ENCODE results near the gene FKBP1B.

FKBP1B gene

DNA sequence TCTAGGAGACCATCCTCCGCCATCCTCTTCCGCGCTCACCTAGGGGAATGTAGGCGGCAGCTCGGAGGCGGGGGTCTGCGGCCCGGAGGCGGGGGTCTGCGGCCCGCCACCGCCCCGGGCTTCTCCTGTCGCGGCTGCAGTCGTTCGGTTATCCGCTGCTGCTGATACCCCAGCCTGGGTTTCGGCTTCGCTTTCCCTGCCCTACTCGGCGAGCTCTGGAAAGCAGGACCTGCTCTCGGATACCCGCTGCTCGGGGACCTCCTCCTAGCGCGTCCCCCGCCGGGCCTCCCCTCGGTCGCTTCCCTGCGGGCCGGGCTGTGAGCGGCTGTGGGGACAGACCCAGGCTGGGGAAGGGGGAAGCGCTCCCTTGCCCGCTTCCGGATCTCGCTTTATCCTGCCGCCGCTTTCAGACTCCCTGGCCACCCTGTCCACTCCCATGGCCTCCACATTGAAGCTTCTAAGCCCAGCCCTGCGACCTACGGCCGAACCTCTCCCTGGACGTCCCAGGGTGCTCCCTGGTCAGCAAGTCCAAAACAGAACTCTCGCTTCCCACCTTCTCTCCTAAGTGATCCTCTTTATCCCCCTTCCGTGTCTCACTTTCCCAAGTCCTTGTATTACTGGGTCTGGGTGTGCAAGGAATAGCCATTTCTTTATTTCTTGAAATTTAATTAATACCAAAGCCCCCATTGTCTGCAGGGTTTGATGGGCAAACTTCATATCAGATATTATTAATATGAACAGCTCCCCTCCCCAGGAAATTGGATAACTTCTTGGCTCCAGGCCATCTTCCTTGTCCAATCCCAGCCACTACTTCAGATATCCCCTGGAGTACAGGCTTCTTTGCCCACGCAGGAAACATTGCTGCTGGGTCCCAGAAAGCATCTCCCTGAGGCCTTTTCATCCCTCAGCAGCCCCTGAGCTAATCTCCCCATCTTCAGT lies 769 bp downstream of the FKBP1B start:
- H3K4me3 ChIP-seq (ENCODE audit: low read depth, low read length): no peak overlapping the region
- no peak for DNase-seq
- H3K27ac ChIP-seq: no peak overlapping the region
- TF ChIP-seq, protein P1, sequence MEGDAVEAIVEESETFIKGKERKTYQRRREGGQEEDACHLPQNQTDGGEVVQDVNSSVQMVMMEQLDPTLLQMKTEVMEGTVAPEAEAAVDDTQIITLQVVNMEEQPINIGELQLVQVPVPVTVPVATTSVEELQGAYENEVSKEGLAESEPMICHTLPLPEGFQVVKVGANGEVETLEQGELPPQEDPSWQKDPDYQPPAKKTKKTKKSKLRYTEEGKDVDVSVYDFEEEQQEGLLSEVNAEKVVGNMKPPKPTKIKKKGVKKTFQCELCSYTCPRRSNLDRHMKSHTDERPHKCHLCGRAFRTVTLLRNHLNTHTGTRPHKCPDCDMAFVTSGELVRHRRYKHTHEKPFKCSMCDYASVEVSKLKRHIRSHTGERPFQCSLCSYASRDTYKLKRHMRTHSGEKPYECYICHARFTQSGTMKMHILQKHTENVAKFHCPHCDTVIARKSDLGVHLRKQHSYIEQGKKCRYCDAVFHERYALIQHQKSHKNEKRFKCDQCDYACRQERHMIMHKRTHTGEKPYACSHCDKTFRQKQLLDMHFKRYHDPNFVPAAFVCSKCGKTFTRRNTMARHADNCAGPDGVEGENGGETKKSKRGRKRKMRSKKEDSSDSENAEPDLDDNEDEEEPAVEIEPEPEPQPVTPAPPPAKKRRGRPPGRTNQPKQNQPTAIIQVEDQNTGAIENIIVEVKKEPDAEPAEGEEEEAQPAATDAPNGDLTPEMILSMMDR (IDR thresholded peaks at IDR 0.05; ENCODE audit: low read depth, low read length): no peak
- no peaks in the 10 kb centered on the region for H3K27me3 ChIP-seq (ENCODE audit: insufficient read depth, low read depth, severe bottlenecking)
- H3K9me3 ChIP-seq (ENCODE audit: severe bottlenecking): no peaks in the 10 kb centered on the region
- no peaks in the 10 kb centered on the region for H3K36me3 ChIP-seq

DNA sequence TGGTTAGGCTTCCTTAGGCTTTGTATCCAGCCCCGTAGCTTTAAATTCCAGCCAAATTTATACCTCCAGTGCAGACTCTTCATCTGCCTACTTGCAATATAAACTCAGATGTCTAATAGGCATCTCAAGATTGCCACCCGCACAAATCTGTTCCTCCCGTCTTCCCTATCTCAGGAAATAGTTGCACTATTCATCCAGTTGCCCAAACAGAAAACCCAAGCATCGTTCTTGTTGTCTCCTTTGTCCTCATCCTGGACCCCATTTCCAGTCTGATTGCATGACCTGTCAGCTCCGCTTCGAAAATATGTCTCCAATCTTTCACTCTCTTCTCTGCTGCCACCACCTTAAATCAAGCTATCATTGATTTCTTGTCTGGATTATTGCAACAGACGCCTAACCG lies 2.3 kb downstream of the FKBP1B start:
- no peak overlapping the region for H3K27ac ChIP-seq
- H3K36me3 ChIP-seq: no peaks in the 10 kb centered on the region
- TF ChIP-seq, protein P1 (IDR thresholded peaks at IDR 0.05; ENCODE audit: low read depth, low read length): no peak
- DNase-seq: no peak
- peaks cover 3% of the 10 kb centered on the region for H3K9me3 ChIP-seq (ENCODE audit: severe bottlenecking)
- no peak overlapping the region for H3K4me3 ChIP-seq (ENCODE audit: low read depth, low read length)
- H3K27me3 ChIP-seq (ENCODE audit: insufficient read depth, low read depth, severe bottlenecking): no peaks in the 10 kb centered on the region

DNA sequence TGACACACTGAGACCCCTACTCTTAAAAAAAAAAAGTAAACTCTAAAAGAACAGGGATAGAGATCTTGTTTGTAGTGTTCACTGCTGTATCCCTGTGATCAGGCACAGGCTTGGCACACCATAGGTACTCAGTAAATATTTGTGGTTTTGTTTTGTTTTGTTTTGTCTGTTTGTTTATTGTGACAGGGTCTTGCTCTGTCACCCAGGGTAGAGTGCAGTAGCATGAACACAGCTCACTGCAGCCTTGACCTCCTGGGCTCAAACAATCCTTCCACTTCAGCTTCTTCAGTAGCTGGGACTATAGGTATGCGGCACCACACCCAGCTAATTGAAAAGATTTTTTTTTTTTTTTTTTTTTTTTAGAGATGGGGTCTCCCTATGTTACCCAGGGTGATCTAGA lies 3.4 kb downstream of the FKBP1B start:
- Histone ChIP-seq H3K27me3 (ENCODE audit: insufficient read depth, low read depth, severe bottlenecking) (no peaks in the 10 kb centered on the region), H3K36me3 (no peaks in the 10 kb centered on the region), H3K4me3 (ENCODE audit: low read depth, low read length) (no peak overlapping the region), H3K27ac (no peak overlapping the region), H3K9me3 (ENCODE audit: severe bottlenecking) (peaks cover 3% of the 10 kb centered on the region)
- no peak for DNase-seq
- TF ChIP-seq, protein P1 (IDR thresholded peaks at IDR 0.05; ENCODE audit: low read depth, low read length): no peak

DNA sequence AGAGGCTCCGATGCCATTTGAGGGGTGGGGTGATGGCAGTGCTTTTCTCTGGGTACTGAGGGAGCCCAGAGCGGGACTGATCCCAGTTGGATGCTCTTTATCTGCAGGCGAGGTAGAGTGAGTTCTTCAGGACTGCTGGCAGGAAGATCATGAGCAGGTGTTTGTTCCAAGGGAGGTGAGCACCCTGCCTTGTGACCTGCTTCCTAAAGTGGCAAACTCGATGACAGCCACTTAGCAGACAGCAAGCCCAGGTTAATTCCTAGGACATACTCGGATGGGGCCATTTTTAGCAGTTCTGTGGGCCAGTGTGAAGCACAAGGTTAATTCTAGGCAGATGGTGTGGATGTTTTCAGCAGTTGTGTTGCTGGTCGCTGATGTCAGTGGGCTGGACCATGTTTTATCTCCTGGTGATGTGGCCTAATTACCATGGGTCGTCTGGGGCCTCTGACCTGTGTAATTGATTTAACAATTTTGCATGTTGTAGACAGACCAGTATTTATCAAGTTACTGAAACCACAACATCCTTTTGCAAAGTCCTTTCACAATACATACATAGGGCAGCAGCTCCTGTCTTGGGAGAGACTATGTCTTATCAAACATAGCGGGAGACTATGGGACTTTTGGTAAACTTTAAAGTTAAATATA lies 4.9 kb downstream of the FKBP1B start:
- Histone ChIP-seq H3K4me3 (ENCODE audit: low read depth, low read length) (no peak overlapping the region), H3K36me3 (no peaks in the 10 kb centered on the region), H3K9me3 (ENCODE audit: severe bottlenecking) (peaks cover 3% of the 10 kb centered on the region), H3K27me3 (ENCODE audit: insufficient read depth, low read depth, severe bottlenecking) (no peaks in the 10 kb centered on the region), H3K27ac (peak overlapping the region; percentile 14; the same call in 1 of the 2 replicates)
- peak; percentile 23 for DNase-seq
- TF ChIP-seq, protein P1 (IDR thresholded peaks at IDR 0.05; ENCODE audit: low read depth, low read length): no peak

DNA sequence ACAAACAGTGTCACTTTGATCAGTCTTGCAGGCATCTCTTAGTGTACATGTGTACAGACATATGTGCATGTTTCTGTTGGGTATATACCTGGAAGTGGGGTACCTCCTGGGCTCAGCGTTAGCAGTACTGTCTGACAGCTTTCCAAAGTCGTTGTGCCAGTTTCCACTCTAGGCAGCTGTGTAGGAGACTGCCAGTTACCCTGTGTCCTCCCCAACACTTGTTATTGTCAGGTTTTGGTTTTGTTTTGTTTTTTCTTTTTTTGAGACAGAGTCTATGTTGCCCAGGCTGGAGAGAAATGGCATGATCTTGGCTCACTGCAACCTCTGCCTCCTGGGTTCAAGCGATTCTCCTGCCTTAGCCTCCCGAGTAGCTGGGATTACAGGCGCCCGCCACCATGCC lies 6.2 kb downstream of the FKBP1B start:
- DNase-seq: no peak
- TF ChIP-seq, protein P1 (IDR thresholded peaks at IDR 0.05; ENCODE audit: low read depth, low read length): no peak
- Histone ChIP-seq H3K9me3 (ENCODE audit: severe bottlenecking) (peaks cover 3% of the 10 kb centered on the region), H3K4me3 (ENCODE audit: low read depth, low read length) (no peak overlapping the region), H3K27me3 (ENCODE audit: insufficient read depth, low read depth, severe bottlenecking) (no peaks in the 10 kb centered on the region), H3K27ac (no peak overlapping the region), H3K36me3 (no peaks in the 10 kb centered on the region)
